A673 (cell line): Measurements from ENCODE around the gene FIS1.

Source experiments
- EZH2 ChIP-seq: fragments of 200-600 bp; sonication (generic); IDR thresholded peaks from 2 replicates; pipeline ENCODE4 v1.6.1; 2017; ENCODE audit warnings: borderline replicate concordance, low read depth, mild to moderate bottlenecking, mixed read lengths, antibody characterized with exemption, low read length; ENCODE audit not compliant: poor library complexity, severe bottlenecking
- TF ChIP-seq, protein P1 (sequence below): fragments of 300-800, 200-600 bp; sonication (generic); conservative IDR thresholded peaks from 2 replicates; pipeline ENCODE4 v1.5.1; 2017; ENCODE audit warnings: low read depth, mild to moderate bottlenecking, antibody characterized with exemption, low read length, moderate library complexity, mixed read lengths

DNA sequence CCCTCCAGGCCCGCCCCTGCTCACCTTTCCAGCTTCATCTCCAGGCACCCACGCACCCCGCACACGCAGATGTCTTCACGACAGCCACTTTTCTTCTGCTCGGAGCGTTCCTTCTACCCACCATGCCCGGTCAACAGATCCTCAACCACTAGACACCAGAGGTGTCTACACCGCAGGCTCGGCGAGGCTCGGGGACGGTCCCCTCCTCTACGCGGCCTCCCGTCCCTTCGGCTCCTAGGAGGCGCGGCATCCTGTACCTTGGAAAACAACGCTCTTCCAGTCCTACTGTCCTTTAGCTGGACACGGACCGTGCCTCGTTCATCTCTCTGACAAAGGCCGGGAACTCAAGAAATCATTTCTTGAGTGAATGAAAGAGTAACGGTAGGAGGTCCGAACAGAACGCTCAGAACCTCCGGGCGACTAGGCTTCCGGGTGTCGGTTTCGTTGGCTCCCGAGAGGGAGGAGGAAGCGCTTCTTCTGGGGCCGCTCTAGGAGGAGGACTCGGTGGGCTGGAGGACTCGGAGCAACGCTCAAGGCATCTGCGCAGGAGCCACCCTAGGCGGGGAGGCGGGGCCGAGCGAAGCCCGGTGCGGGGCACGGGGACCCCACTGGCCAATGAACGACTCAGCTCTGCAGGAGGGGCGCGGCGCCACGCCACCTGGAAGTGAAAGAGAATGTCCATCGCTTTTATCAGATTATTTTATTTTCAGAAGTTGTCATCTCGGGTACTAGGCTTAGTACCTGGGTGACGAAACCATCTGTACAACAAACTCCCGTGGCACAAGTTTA is 7.2 kb upstream of the FIS1 start:
- TF ChIP-seq, protein P1, sequence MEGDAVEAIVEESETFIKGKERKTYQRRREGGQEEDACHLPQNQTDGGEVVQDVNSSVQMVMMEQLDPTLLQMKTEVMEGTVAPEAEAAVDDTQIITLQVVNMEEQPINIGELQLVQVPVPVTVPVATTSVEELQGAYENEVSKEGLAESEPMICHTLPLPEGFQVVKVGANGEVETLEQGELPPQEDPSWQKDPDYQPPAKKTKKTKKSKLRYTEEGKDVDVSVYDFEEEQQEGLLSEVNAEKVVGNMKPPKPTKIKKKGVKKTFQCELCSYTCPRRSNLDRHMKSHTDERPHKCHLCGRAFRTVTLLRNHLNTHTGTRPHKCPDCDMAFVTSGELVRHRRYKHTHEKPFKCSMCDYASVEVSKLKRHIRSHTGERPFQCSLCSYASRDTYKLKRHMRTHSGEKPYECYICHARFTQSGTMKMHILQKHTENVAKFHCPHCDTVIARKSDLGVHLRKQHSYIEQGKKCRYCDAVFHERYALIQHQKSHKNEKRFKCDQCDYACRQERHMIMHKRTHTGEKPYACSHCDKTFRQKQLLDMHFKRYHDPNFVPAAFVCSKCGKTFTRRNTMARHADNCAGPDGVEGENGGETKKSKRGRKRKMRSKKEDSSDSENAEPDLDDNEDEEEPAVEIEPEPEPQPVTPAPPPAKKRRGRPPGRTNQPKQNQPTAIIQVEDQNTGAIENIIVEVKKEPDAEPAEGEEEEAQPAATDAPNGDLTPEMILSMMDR = no peak
- no peak for TF ChIP-seq EZH2
